Spinal cord (tissue), 10 donors: ENCODE measurements around the gene LYST. TPM values are rescaled to one million over a fixed set of nuclear protein-coding genes. Genes with fewer than 3 reads are reported as not detected.
"Not testable (repeated sequence)": the region's sequence is repeated elsewhere in the genome, so short reads cannot be mapped to it uniquely, and the experiment has no call there.

Experiments
- DNase-seq, 6 donors: peaks; one replicate each; pipeline versions ENCODE4 v3.0.0 to v3.0.0-alpha.2; 2013 to 2015; ENCODE audit warnings: low spot score in 6 of 6, low read depth in 4 of 6
- H3K27ac ChIP-seq: one replicate; pipeline ENCODE4 v1.5.1; 2013; ENCODE audit warnings: low read depth, low read length, control low read depth
- H3K27me3 ChIP-seq: one replicate; pipeline ENCODE4 v1.6.1; 2013; ENCODE audit warnings: low read length; ENCODE audit not compliant: control insufficient read depth, insufficient read depth
- H3K36me3 ChIP-seq: one replicate; pipeline ENCODE4 v1.6.1; 2013; ENCODE audit warnings: low read length; ENCODE audit not compliant: control insufficient read depth, insufficient read depth
- H3K4me1 ChIP-seq: one replicate; pipeline ENCODE4 v1.6.1; 2013; ENCODE audit warnings: low read length; ENCODE audit not compliant: control insufficient read depth, insufficient read depth
- H3K4me3 ChIP-seq: one replicate; pipeline ENCODE4 v1.5.1; 2013; ENCODE audit warnings: low read depth, low read length, control low read depth
- H3K9me3 ChIP-seq: one replicate; pipeline ENCODE4 v1.6.1; 2013; ENCODE audit warnings: low read length; ENCODE audit not compliant: control insufficient read depth, insufficient read depth
- WGBS: methylation state at CpG from one replicate; pipeline ENCODE4 v1.1.5; 2013; ENCODE audit warnings: missing lambda C conversion rate; ENCODE audit not compliant: insufficient coverage; 5-methylcytosine and 5-hydroxymethylcytosine counted together
- polyA plus RNA-seq, 2 donors: library from polyadenylated mRNA; unstranded; fragments of 120-200 nt; gene quantifications; one replicate each; pipeline ENCODE4 v1.2.1, GENCODE V29; 2013; ENCODE audit not compliant: insufficient read length in 2 of 2
- total RNA-seq, 2 donors: library from RNA; depleted of rRNA in 1 of 2; stranded (reverse); fragments of 120-200 nt in 1 of 2; fragments of >200 nt in 1 of 2; gene quantifications; one replicate each; pipeline versions ENCODE4 v1.2.3 to v1.2.4, GENCODE V29; 2013 to 2014
- donor health status: healthy.

Gene LYST
- total and polyA plus RNA-seq, 4 donors = 10.9 to 76.3 (median 26.8) TPM

DNA sequence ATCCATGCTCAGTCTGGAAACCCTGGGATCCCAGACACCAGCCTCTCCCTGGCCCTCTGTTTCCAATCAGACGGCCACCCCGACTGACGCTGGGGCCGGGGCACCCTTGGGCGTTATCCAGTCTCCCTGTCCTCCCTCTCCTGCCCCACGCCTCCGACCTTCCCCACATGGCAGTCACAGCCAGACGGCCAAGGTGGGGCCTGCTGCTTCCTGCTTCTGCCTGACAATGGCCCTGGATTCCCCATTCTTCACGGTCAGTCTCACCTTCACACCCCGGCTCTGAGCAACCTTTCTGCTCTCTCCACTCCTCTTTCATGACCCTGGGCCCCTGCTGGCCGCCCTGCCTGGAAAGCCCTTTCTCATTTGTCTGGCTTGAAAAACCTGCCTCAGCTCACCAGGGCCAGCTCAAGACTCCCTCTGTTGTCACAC lies 223.7 kb downstream of the LYST start:
- Histone ChIP-seq H3K9me3 (no peaks in the 10 kb centered on the region), H3K4me3 (no peak overlapping the region), H3K27ac (no peak overlapping the region), H3K4me1 (peaks cover 22% of the 10 kb centered on the region), H3K36me3 (peaks cover 12% of the 10 kb centered on the region), H3K27me3 (no peaks in the 10 kb centered on the region)
- DNase-seq = no peak
- WGBS = 58% methylated on average over 11 of the region's 11 CpGs

DNA sequence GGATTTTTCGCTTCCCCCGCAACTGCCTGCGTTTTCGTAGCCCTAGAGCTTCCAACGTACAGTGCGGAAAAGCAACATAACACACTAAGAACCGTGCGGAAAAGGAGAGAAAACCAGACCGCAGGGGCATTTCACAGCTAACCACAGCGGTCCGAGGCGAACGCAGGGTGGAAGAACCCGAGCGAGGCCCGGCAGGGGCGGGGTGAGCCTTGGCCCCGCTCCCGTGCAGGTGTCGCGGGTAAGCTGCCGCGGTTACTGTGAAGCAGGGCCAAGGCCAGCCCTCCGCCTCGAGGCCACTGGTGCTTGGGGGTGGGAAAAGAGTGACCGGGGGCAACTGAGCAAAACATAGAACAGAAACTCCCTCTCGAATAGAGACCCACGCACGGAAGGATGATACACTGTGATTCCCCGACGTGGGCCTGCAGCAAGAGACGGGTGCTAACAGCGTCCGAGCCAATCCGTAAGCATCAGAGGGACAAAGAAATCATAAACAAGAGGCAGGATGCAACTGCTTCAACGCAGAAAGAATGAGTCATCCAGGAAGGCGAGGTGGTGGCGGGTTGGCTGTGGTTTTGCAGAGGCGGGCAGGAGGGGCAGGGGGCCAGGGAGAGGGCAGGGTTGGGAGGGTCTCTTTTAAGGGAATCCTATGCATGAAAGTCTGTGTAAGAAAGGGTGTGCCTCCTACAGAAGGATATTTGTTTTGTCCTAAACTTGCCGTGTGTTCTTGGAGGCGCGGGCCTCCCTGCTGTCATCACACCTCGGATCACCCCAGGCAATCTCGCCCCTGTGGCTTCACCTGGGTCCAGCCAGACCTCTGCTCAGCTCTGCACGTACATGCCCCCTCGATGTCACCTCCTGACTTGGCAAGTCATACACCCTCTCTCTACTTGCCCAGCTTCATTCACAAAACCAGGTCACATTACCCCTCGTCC lies 224.4 kb downstream of the LYST start:
- Histone ChIP-seq H3K9me3 (no peaks in the 10 kb centered on the region), H3K27ac (no peak overlapping the region), H3K4me1 (peaks cover 16% of the 10 kb centered on the region), H3K36me3 (peaks cover 12% of the 10 kb centered on the region), H3K27me3 (no peaks in the 10 kb centered on the region), H3K4me3 (no peak overlapping the region)
- no peak for DNase-seq
- WGBS = 78% methylated on average over 44 of the region's 47 CpGs

DNA sequence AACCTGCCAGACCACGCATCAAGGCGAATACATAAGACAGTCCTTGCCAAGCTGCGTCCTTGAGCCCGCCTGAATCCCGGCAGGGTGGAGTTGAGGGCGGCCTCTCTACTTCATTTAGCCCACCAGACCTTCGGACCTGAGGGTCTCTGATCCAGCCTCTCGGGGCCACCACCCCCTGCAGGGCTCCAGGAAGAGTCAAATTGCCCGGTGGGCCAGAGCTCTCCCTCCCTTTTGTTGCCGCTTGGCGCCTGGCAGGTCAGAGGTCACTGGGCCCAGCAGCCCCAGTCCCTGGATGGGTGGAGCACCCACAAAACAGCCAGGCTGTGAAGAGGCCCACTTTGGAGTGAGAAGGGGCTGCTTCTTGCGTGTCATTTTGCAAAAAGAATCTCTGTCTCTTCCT lies 226.1 kb downstream of the LYST start:
- no peak for DNase-seq
- no peaks in the 10 kb centered on the region for H3K27me3 ChIP-seq
- H3K4me1 ChIP-seq = peaks cover 12% of the 10 kb centered on the region
- H3K4me3 ChIP-seq = no peak overlapping the region
- H3K27ac ChIP-seq = no peak overlapping the region
- peaks cover 12% of the 10 kb centered on the region for H3K36me3 ChIP-seq
- H3K9me3 ChIP-seq = no peaks in the 10 kb centered on the region
- 79% methylated on average over 10 of the region's 12 CpGs for WGBS

DNA sequence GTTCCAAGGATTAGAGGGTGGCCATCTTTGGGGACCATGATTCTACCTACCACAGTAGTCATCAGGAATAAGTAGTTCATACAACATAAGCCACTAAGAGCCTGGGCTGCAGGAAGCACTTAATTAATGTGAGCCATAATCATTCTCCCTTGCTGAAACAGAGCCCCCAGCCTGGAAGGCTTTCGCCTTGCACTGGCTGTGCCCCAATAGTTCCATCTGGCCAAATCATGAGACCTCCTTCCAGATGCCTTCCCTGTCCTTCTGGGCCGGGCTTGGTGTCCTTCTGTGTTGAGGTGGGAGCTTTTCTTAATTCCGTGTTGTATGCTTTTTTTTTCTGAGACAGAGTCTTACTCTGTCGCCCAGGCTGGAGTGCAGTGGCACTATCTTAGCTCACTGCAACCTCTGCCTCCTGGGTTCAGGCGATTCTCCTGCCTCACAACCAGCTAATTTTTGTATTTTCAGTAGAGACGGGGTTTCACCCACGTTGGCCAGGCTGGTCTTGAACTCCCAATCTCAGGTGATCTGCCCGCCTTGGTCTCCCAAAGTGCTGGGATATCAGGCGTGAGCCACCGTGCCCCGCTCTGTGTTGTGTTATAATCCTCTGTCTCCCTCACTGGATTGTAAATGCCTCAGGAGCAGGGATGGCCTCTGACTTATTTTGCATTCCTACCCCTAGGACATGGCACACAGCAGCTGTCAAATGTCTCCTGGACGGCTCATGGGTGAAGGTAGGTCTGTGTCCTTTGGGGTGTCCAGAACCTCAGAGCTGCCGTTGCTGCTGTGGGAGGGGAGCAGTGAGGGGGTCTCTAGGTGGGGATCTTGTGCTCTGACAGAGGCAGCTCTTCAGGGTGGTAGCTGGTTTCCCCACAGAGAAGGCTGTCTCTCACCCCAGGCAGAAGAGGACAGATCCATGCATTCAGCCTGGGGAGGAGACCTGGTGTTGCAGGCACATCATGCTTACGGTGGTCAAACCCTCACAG lies 227.2 kb downstream of the LYST start:
- WGBS = 76% methylated on average over 11 of the region's 14 CpGs
- no peak overlapping the region for H3K4me3 ChIP-seq

DNA sequence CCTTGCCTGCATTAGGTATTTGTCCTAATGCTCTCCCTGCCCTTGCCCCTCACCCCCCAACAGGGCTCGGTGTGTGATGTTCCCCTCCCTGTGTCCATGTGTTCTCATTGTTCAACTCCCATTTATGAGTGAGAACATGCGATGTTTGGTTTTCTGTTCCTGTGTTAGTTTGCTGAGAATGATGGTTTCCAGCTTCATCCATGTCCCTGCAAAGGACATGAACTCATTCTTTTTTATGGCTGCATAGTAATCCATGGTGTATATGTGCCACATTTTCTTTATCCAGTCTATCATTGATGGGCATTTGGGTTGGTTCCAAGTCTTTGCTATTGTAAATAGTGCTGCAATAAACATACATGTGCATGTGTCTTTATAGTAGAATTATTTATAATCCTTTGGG lies 228.1 kb downstream of the LYST start:
- not testable (repeated sequence) for H3K27me3 ChIP-seq, H3K4me1 ChIP-seq, H3K36me3 ChIP-seq, H3K27ac ChIP-seq, DNase-seq, H3K4me3 ChIP-seq, H3K9me3 ChIP-seq
- no CpG with 5 or more reads among the region's 2 CpGs for WGBS

More for the DNA sequence above, 227.2 kb downstream of the LYST start:
- peak in 1 of 6 donors; percentile 58 for DNase-seq
- H3K9me3 ChIP-seq = no peaks in the 10 kb centered on the region
- peaks cover 6% of the 10 kb centered on the region for H3K4me1 ChIP-seq
- H3K27ac ChIP-seq = no peak overlapping the region
- no peaks in the 10 kb centered on the region for H3K27me3 ChIP-seq
- H3K36me3 ChIP-seq = peaks cover 7% of the 10 kb centered on the region

DNA sequence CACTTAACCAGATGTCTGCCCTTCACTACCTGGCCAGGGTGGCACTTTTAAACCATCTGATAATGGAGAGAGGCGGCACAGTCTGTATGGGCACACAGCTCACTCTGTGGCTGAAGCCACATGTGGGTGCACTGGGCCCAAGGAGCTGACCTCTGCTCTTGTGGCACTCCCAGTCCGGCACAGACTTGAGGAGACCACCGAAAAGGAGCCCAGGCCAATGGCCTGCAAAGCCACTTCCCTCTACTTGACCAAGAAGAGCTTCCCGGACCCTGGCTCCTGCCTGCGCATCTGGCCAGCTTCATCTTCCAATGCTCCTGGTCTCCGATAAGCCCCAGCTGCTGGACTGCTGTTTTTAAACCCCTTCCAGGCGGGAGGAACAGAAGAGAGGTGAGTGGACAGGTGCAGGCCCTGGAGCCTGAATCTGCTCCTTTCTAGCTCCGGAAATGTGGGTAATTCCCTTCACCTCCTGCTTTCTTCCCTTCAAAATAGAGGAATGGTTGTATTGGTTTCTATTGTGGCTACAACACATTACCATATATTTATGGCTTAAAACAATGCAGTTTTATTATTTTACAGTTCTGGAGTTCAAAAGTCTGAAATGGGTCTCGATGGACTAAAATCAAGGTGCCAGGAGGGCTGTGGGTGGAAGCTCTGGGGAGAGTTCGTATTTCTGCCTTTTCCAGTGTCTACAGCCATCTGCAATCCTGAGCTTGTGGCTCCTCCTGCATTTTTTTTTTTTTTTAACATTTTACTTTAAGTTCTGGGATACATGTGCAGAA lies 228.8 kb downstream of the LYST start:
- H3K27me3 ChIP-seq = no peaks in the 10 kb centered on the region
- H3K36me3 ChIP-seq = peaks cover 6% of the 10 kb centered on the region
- H3K4me1 ChIP-seq = peaks cover 5% of the 10 kb centered on the region
- H3K27ac ChIP-seq = no peak overlapping the region
- no peak for DNase-seq
- H3K9me3 ChIP-seq = no peaks in the 10 kb centered on the region
- WGBS = 94% methylated on average over 5 of the region's 10 CpGs
- no peak overlapping the region for H3K4me3 ChIP-seq

DNA sequence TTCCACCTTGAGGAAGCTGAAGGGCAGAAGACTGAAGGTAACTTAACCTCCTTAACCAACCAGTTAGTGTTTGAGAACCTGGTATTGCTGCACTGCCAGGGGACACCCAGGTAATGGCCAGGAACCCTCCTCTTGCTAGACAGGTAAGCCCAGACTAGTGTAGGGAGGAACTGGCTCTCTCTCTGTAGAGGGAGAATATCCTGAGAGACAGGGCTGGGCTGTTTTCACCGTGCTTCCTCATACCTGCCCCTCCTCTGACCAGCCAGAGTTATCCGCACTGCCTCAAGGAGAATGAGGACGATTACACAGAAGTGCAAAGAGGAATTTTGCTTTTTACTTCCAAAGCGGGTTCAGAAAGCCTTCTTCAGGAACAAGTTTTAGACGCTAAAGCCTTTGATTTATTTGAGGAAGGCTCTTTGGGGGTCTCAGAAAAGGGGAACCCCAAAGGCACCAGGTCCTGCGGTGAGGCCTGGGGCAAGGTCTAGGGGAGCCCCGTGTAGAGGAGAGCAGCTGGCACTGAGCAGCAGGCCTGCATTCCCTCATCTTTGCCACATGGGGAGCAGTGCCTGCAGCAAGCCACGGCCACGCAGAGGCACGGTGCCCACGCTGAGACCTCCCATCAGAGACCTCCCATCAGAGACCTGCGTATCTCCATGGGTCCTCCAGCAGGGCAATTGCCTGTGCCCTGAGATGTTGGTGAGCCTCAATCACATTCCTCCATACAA lies 230.6 kb downstream of the LYST start:
- 66% methylated on average over 11 of the region's 12 CpGs for WGBS
- H3K36me3 ChIP-seq = peaks cover 3% of the 10 kb centered on the region

DNA sequence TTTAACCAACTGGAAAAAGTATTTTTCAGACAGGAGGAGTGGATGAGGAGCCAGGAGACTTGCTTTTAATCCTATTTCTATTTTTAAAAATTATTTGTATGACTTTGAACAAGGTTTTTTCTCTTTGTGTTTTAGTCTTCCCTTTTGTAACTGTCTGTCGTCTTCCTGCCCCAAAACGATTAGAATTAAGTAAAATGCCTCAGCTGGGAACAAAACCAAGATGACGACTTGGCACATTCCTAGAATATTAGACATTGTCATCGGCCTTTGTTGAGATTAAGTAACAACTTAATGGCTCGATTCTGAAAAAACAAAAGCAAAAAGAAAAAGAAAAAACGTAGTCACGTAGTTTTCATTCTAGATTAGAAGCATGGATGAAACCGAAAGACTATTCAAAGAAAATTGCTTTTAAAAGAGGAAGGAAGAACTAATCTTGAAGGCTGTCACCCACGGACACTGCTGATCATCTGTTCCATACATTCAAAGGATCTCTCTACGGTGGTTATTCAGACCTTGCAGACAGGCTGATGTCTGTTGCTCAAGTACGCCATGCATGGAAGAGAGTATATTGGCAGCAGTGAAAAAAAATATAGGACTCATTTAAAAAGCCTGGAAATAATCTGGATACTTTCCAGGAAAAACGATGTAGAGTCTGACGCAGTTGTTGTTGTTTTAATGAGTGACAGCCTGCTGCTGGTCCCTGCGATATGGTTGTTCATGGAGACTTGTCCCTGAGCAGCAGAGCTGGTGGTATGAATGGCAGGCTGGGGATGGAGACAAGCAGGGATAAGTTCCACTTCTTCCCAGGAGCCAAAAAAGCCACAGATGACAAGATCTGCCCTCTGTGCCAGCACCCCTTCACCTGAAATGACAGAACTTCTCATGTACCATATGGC lies 234.0 kb downstream of the LYST start:
- Histone ChIP-seq H3K27me3 (no peaks in the 10 kb centered on the region), H3K36me3 (no peaks in the 10 kb centered on the region), H3K4me1 (peaks cover 6% of the 10 kb centered on the region), H3K27ac (no peak overlapping the region), H3K9me3 (no peaks in the 10 kb centered on the region), H3K4me3 (no peak overlapping the region)
- DNase-seq = peak in 2 of 6 donors; percentile 74 to 89
- WGBS = 44% methylated on average over 4 of the region's 14 CpGs

More for the DNA sequence above, 230.6 kb downstream of the LYST start:
- Histone ChIP-seq H3K4me3 (no peak overlapping the region), H3K4me1 (peaks cover 6% of the 10 kb centered on the region), H3K27me3 (no peaks in the 10 kb centered on the region), H3K27ac (no peak overlapping the region), H3K9me3 (no peaks in the 10 kb centered on the region)
- no peak for DNase-seq
